Measurements from ENCODE around the gene ZNF716.

The ZNF716 gene

DNA sequence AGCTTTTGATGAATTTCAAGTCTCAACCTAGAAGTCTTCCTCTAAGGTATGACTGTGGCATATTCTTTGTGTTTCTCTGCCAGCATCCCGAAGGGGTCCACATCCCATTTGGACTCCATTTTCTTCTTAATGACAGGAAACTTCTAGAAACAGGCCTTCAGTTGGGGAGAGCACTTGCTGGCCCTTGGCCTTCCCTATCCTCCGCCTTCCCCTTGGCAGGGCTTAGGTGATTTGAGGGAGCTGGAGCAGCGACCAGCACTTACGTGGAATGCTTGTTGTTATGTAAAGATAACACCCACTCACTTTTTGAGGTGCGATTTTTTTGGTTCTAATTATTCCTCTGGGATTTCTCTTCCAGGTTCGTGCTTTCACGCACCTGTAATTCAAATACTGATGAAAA, 42.9 kb upstream of the ZNF716 start:
- Mint-ChIP-seq H3K9me3 (peaks cover 65% of the 10 kb centered on the region), H3K36me3 (ENCODE audit: low read depth) (peaks cover 4% of the 10 kb centered on the region), H3K27me3 (ENCODE audit: low read depth) (no peaks in the 10 kb centered on the region), H3K4me1 (no peaks in the 10 kb centered on the region), H3K27ac (no peak overlapping the region), H3K4me3 (no peak overlapping the region)
- TF ChIP-seq, protein P1, sequence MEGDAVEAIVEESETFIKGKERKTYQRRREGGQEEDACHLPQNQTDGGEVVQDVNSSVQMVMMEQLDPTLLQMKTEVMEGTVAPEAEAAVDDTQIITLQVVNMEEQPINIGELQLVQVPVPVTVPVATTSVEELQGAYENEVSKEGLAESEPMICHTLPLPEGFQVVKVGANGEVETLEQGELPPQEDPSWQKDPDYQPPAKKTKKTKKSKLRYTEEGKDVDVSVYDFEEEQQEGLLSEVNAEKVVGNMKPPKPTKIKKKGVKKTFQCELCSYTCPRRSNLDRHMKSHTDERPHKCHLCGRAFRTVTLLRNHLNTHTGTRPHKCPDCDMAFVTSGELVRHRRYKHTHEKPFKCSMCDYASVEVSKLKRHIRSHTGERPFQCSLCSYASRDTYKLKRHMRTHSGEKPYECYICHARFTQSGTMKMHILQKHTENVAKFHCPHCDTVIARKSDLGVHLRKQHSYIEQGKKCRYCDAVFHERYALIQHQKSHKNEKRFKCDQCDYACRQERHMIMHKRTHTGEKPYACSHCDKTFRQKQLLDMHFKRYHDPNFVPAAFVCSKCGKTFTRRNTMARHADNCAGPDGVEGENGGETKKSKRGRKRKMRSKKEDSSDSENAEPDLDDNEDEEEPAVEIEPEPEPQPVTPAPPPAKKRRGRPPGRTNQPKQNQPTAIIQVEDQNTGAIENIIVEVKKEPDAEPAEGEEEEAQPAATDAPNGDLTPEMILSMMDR (IDR thresholded peaks at IDR 0.05; ENCODE audit: unreplicated experiment in 3 of 3), result no peak

DNA sequence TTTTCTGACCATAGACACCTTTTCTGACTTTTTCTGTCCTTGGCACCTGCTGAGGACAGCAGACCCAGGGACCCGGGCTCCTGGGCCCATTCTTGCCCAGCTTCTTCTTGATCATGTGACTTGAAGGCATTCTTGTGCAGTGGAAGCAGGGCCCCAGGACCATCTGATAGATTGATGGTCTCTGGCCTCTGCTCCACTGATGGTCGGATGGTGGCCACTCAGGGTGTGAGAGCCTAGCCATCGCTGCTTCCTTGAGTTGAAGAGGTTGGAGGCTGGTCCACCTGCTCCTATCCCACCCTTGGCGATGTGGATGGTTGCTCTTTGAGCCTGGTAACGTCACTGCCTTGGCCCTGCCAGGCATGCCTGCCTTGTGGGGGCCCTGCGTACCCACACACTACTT, 37.8 kb upstream of the ZNF716 start:
- Mint-ChIP-seq H3K36me3 (ENCODE audit: low read depth) (peaks cover 3% of the 10 kb centered on the region), H3K27ac (no peak overlapping the region), H3K9me3 (peaks cover 50% of the 10 kb centered on the region), H3K4me1 (no peaks in the 10 kb centered on the region), H3K4me3 (no peak overlapping the region), H3K27me3 (ENCODE audit: low read depth) (no peaks in the 10 kb centered on the region)
- TF ChIP-seq, protein P1 (IDR thresholded peaks at IDR 0.05; ENCODE audit: unreplicated experiment in 3 of 3), result no peak

DNA sequence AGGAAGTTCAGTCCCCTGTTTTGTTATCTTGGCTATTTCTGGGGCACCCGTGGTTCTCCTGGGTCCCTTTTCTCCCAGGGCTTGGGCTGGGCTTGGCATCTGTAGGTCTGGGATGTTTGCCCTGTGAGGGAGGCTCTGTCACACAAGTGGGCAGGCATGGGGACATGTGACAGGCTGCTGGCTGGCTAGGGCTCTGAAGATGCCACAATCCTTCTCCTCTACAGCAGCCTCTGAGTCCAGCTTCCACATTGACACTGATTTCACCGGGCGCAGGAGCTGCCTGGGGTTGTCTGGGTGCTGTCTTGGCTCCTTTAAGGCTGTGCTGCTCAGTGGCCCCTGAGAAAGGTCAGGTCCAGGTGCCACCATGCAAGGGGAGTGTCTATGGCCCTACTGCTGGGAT, 37.4 kb upstream of the ZNF716 start:
- Mint-ChIP-seq H3K9me3 (peaks cover 46% of the 10 kb centered on the region), H3K27ac (no peak overlapping the region), H3K36me3 (ENCODE audit: low read depth) (peaks cover 3% of the 10 kb centered on the region), H3K27me3 (ENCODE audit: low read depth) (no peaks in the 10 kb centered on the region), H3K4me3 (no peak overlapping the region), H3K4me1 (no peaks in the 10 kb centered on the region)
- TF ChIP-seq, protein P1 (IDR thresholded peaks at IDR 0.05; ENCODE audit: unreplicated experiment in 3 of 3), result no peak

GRCh38 chr7:57413529-57414398, 36.2 kb upstream of the ZNF716 start:
- Mint-ChIP-seq H3K4me1 (no peaks in the 10 kb centered on the region), H3K9me3 (peaks cover 47% of the 10 kb centered on the region), H3K4me3 (no peak overlapping the region), H3K27me3 (ENCODE audit: low read depth) (no peaks in the 10 kb centered on the region), H3K27ac (no peak overlapping the region), H3K36me3 (ENCODE audit: low read depth) (peaks cover 3% of the 10 kb centered on the region)
- TF ChIP-seq, protein P1 (IDR thresholded peaks at IDR 0.05; ENCODE audit: unreplicated experiment in 3 of 3), result no peak

- Mint-ChIP-seq H3K9me3 (peaks cover 43% of the 10 kb centered on the region), H3K36me3 (ENCODE audit: low read depth) (peaks cover 3% of the 10 kb centered on the region), H3K27ac (no peak overlapping the region), H3K27me3 (ENCODE audit: low read depth) (no peaks in the 10 kb centered on the region), H3K4me3 (no peak overlapping the region), H3K4me1 (no peaks in the 10 kb centered on the region)
- TF ChIP-seq, protein P1 (IDR thresholded peaks at IDR 0.05; ENCODE audit: unreplicated experiment in 3 of 3), result no peak
These were observed 35.6 kb upstream of the ZNF716 start for GRCh38 chr7:57414415-57414814.

GRCh38 chr7:57414852-57415251, 35.1 kb upstream of the ZNF716 start:
- Mint-ChIP-seq H3K4me3 (no peak overlapping the region), H3K4me1 (no peaks in the 10 kb centered on the region), H3K9me3 (peaks cover 42% of the 10 kb centered on the region), H3K27ac (no peak overlapping the region), H3K27me3 (ENCODE audit: low read depth) (no peaks in the 10 kb centered on the region), H3K36me3 (ENCODE audit: low read depth) (peaks cover 3% of the 10 kb centered on the region)
- TF ChIP-seq, protein P1 (IDR thresholded peaks at IDR 0.05; ENCODE audit: unreplicated experiment in 3 of 3), result no peak

Data from nephron (organoid).